Testis (tissue), 2 donors: Measurements from ENCODE around the gene NECAB2.

Experiments used
- CTCF ChIP-seq, 3 experiments: fragments of 450-650 bp in 2 of 3; fragments of 200-600 bp in 1 of 3; sonication (generic) in 1 of 3; IDR thresholded peaks; one replicate each; pipeline ENCODE4 v1.5.1; 2016 to 2019; ENCODE audit warnings: antibody characterized with exemption in 3 of 3, mild to moderate bottlenecking in 2 of 3, moderate library complexity in 1 of 3
- POLR2A ChIP-seq: fragments of 450-650 bp; IDR thresholded peaks from one replicate; pipeline ENCODE4 v1.6.1; 2017; ENCODE audit warnings: antibody characterized with exemption, mild to moderate bottlenecking, moderate library complexity

DNA sequence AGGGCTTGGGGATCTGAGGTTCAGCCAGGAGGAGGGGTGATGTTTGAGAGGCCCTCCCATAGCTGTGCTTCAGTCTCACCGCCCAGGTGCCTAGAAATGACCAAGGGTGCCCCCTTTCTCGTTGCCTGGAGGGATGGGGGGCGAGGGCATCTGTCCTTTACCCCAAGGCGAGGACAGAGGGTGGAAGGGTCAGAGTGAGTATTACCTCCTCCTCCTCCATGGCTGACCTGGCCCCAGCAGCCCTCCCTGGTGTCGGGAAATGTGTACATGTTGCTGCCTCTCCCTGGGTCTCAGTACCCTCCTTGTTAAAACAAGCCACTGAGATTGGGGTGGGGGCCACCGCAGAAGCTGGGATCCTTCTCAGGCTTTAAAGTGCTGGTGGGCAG lies 2.4 kb downstream of the NECAB2 start:
- TF ChIP-seq CTCF (IDR thresholded peaks at IDR 0.05) (no peak), POLR2A (no peak)
